Iris pigment epithelial cell (primary cell): Measurements from ENCODE around the gene CCNG2.

Experiments used
- DNase-seq: peaks from one replicate; pipeline ENCODE4 v3.0.0-alpha.2; 2011; ENCODE audit warnings: low read depth

Gene CCNG2

DNA sequence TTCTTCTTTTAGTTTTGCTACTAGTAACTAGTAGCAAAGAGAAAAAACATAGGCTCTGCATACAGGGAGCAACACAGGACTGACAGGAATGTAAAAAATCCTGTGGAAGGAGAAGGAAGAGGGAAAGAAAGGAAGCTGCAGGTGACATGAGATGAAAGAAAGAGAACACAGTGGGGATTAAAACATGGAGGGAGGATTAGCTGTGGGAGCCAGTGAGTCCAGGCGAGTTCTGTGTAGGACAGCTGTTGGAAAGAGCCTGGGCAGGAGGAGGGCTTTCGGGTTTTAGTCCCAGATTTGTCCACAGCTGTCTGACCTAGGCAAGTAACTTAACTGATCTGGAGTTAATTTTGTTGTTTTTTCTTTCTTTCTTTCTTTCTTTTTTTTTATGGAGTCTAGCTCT is 21.6 kb downstream of the CCNG2 start:
- DNase-seq = no peak

GRCh38 chr4:77179519-77179918 is 22.5 kb downstream of the CCNG2 start:
- no peak for DNase-seq

GRCh38 chr4:77181720-77182119 is 24.7 kb downstream of the CCNG2 start:
- no peak for DNase-seq

DNA sequence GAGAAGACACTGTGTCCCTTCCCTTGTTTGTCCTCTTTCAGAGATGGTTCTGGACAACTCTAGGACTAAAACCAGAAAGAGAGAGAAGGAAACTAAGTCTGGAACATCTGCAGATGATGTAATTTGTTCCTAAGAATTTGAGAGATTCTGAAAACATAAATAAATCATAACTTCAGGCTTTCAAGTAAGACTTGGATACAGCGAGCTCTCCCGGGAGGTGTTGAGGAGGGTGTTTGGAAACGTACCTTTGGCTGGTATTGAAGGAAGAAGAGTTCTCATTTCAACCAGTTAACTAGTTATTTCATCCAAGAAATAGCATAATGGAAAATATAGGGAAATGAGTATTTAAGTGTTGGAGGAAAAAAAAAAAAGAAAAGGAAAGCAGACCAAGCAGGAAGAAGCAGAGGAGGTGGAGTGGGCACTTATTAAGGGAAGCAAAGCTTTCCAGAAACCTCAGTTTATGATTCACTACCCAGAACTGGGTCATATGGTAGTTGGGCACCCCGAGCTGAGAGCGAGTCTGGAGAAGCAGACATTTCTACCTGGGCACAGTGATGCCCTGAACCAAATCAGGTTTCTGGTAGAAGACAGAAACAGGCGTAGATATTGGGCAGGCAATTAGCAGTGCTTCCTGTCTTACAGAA is 26.9 kb downstream of the CCNG2 start:
- DNase-seq = no peak

- no peak for DNase-seq
Observed at GRCh38 chr4:77184974-77185373, 28.0 kb downstream of the CCNG2 start.

- no peak for DNase-seq
Observed at GRCh38 chr4:77185686-77186085, 28.7 kb downstream of the CCNG2 start.

GRCh38 chr4:77187322-77187721 is 30.3 kb downstream of the CCNG2 start:
- no peak for DNase-seq

GRCh38 chr4:77188498-77189220 is 31.7 kb downstream of the CCNG2 start:
- DNase-seq = no peak

DNA sequence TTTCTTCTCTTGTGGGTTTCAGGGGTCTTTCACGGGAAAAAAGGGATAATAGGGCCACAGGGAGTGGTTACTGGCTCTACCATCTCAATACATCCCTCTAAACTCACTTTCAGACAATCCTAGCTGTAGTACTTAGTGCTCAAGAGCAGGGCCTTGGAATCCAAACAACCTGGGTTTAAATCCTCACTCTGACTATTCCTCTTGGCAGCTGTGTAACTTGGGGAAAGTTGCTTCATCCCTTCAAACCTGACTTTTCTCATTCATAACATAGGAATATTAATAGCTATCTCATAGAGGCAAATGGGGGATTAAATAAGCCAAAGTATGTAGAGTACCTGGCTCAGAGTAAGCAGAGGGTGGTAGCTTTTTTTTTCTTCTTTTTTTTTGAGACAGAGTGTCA is 32.4 kb downstream of the CCNG2 start:
- no peak for DNase-seq

DNA sequence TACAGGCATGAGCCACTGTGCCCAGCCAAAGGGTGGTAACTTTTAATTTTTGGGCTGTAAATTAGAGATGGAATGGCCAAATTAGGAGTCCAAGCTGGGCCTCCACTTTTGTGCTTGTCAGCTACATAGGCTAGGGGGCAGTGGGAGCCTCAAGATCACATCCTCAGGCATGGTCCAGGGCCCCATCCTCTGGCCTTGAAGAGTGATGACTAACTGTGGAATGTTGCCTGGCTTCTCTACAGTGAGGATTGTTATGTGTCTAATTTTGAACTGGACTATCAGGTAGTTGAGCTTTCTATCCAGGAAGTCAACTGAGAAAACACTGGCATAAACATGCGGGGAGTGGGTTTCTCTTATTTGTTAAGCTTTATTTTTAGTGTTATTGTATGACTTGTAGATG is 33.0 kb downstream of the CCNG2 start:
- peak; percentile 7 for DNase-seq

DNA sequence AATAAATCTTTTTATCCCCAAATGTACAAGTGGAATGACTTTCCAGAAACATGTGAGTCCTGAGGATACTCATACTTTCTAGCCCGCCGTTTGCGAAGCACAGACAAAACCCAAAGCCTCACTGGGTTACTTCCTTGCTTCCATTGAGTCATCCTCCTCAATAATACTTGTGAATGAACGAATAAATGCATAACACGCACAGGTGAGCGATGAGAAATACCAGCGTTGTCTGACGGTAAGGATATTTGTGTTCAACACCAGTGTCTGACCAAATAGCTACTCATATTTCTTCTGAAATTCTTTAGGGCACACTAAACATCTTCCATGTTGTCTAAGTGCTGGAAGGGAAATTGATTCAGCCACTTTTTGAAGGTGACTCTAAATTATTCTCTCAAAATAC is 36.0 kb downstream of the CCNG2 start:
- DNase-seq = no peak

GRCh38 chr4:77193511-77194102 is 36.6 kb downstream of the CCNG2 start:
- DNase-seq = no peak

- DNase-seq = no peak
Observed at GRCh38 chr4:77194366-77194765, 37.4 kb downstream of the CCNG2 start.

- DNase-seq = no peak
Observed at GRCh38 chr4:77194989-77195388, 38.0 kb downstream of the CCNG2 start.

- no peak for DNase-seq
Observed at GRCh38 chr4:77196866-77197265, 39.9 kb downstream of the CCNG2 start.

GRCh38 chr4:77197361-77197760 is 40.4 kb downstream of the CCNG2 start:
- no peak for DNase-seq

DNA sequence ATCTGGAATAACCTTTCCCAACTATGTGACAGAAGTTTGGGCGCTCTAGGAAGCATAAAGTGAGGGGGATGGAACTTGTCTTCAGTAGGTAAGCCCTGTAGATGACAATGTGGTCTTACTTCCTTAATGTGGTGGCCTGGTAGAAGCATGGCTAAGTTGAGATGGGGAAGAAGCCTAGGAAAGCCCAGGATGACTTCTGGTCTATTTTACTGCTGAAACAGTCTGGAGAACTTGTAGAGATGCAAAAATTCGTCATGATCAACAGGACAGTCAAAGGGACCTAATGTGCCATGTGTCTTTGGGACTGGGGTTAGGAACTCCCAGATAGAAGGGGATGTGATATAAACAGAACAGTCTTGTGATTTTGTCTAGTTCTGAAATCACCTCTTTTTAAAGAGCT is 40.8 kb downstream of the CCNG2 start:
- no peak for DNase-seq

DNA sequence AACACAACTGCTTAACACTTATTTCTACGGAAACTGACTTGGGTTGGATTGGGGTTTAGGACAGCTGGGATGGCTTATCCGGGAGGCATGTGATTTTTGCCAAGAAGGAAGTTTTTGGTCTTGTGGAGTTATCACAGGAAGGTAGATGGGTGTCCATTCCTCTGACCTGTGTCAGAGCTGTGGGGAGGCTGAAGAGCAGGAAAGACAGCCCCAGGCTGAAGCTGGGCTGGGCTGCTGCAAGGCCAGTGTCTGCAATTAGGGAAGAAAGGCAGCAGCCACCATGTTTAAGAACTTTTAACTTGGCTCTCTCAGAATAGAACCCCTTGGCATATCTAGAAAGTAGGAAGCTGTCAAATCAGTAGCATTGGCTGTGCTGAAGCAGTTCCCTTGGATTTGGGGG is 42.3 kb downstream of the CCNG2 start:
- no peak for DNase-seq

- no peak for DNase-seq
Observed at GRCh38 chr4:77199701-77200100, 42.7 kb downstream of the CCNG2 start.

- DNase-seq = no peak
Observed at GRCh38 chr4:77201343-77201742, 44.3 kb downstream of the CCNG2 start.

- no peak for DNase-seq
Observed at GRCh38 chr4:77201857-77202256, 44.9 kb downstream of the CCNG2 start.

- no peak for DNase-seq
Observed at GRCh38 chr4:77202491-77202890, 45.5 kb downstream of the CCNG2 start.

GRCh38 chr4:77203380-77204197 is 46.6 kb downstream of the CCNG2 start:
- peak; percentile 80 for DNase-seq
